Aorta (tissue), 5 donors: Measurements from ENCODE around the gene EGFR. TPM values are rescaled to one million over a fixed set of nuclear protein-coding genes. Genes with fewer than 3 reads are reported as not detected.

Experiments
- ATAC-seq: fragments of 200-7000 bp; cut with Tn5 transposase; one replicate; pipeline ENCODE4 v1.9.1; 2022; ENCODE audit warnings: moderate library complexity; ENCODE audit not compliant: low FRiP score
- DNase-seq, 2 donors: peaks; one replicate each; pipeline ENCODE4 v3.0.0-alpha.2; 2020
- H3K27ac ChIP-seq, 2 donors: one replicate each; pipeline ENCODE4 v1.5.1; 2013; ENCODE audit warnings: low read length in 2 of 2, mild to moderate bottlenecking in 2 of 2, moderate library complexity in 2 of 2, control low read depth in 1 of 2, inconsistent platforms in 1 of 2, low read depth in 1 of 2
- H3K27me3 ChIP-seq, 2 donors: one replicate each; pipeline ENCODE4 v1.6.1; 2013; ENCODE audit warnings: control low read depth in 1 of 2, low read length in 1 of 2, mild to moderate bottlenecking in 1 of 2, moderate library complexity in 1 of 2; ENCODE audit not compliant: insufficient read depth in 2 of 2, control insufficient read depth in 1 of 2
- H3K36me3 ChIP-seq, 2 donors: one replicate each; pipeline ENCODE4 v1.6.1; 2013; ENCODE audit warnings: control low read depth in 1 of 2, low read length in 1 of 2, mild to moderate bottlenecking in 1 of 2; ENCODE audit not compliant: insufficient read depth in 2 of 2, control insufficient read depth in 1 of 2
- H3K4me1 ChIP-seq, 2 donors: one replicate each; pipeline ENCODE4 v1.6.1; 2013; ENCODE audit warnings: low read length in 2 of 2, control low read depth in 1 of 2, mild to moderate bottlenecking in 1 of 2, moderate library complexity in 1 of 2; ENCODE audit not compliant: insufficient read depth in 2 of 2, control insufficient read depth in 1 of 2
- H3K4me3 ChIP-seq, 2 donors: one replicate each; pipeline ENCODE4 v1.5.1; 2013; ENCODE audit warnings: low read length in 2 of 2, control low read depth in 1 of 2, mild to moderate bottlenecking in 1 of 2
- H3K9me3 ChIP-seq: one replicate; pipeline ENCODE4 v1.6.1; 2013; ENCODE audit warnings: mild to moderate bottlenecking, low read length; ENCODE audit not compliant: control insufficient read depth
- WGBS, 2 donors: extraction: QIAGEN DNeasy Blood & Tissue Kit; methylation state at CpG; one replicate each; pipeline ENCODE4 v1.1.7; 2013; 5-methylcytosine and 5-hydroxymethylcytosine counted together
- intact Hi-C, 2 donors: fragments of 100-400 bp; cut with DNase I; formaldehyde crosslinking; loops; one replicate each; pipeline versions ENCODE4 v1.14.2 to v1.15.0; 2022
- polyA plus RNA-seq, 2 donors: library from polyadenylated mRNA; stranded (reverse); fragments of 200-250 nt; gene quantifications; one replicate each; pipeline ENCODE4 v1.2.3, GENCODE V29; 2013
- total RNA-seq, 2 donors: library from RNA; stranded (reverse); fragmentation: NEBNext Ultra II Directional; extraction: Animal tissue kit (Norgen Biotek cat#: 25700); gene quantifications; one replicate each; pipeline ENCODE4 v1.2.1, GENCODE V29; 2021
- donor health status: healthy with polysubstance abuse.
- donor health status: Bipolar disorder and iron deficiency.
- donor health status: DM: no; HTN: no; CAD: no.
- donor health status: DM: no; HTN: no; CAD: no.
- donor health status: DM: yes; HTN: yes; CAD: no.

EGFR gene
- total and polyA plus RNA-seq, 4 donors = 3.0 to 72.4 (median 40.9) TPM

- intact Hi-C loops = no loop called here
- WGBS, 2 donors = 43 to 51% methylated on average over 9 of the region's 9 CpGs
- no peaks in the 10 kb centered on the region for H3K27me3 ChIP-seq
- no peaks in the 10 kb centered on the region for H3K9me3 ChIP-seq
- peaks cover 0 to 7% of the 10 kb centered on the region in 2 donors for H3K4me1 ChIP-seq
- peak; percentile 58 for ATAC-seq
- peak overlapping the region in 1 of 2 donors; percentile 17 for H3K27ac ChIP-seq
- H3K36me3 ChIP-seq = no peaks in the 10 kb centered on the region
- DNase-seq = no peak
- no peak overlapping the region for H3K4me3 ChIP-seq
These were observed 80.4 kb downstream of the EGFR start for GRCh38 chr7:55099066-55099820.

- Histone ChIP-seq H3K4me1 (peaks cover 0 to 7% of the 10 kb centered on the region in 2 donors), H3K27ac (peak overlapping the region in 1 of 2 donors; percentile 2), H3K4me3 (no peak overlapping the region), H3K36me3 (no peaks in the 10 kb centered on the region), H3K9me3 (no peaks in the 10 kb centered on the region), H3K27me3 (no peaks in the 10 kb centered on the region)
- ATAC-seq (peak; percentile 12), DNase-seq (no peak)
- 74 to 76% methylated on average over 8 of the region's 8 CpGs for WGBS, 2 donors
- intact Hi-C loops = no loop called here
These were observed 81.2 kb downstream of the EGFR start for GRCh38 chr7:55099821-55100543.

- no peaks in the 10 kb centered on the region for H3K36me3 ChIP-seq
- no peaks in the 10 kb centered on the region for H3K9me3 ChIP-seq
- DNase-seq (peak; percentile 84 to 91), ATAC-seq (peak; percentile 67)
- peak overlapping the region in 1 of 2 donors; percentile 2 for H3K27ac ChIP-seq
- H3K4me3 ChIP-seq = no peak overlapping the region
- H3K27me3 ChIP-seq = no peaks in the 10 kb centered on the region
- intact Hi-C loops = no loop called here
- 16 to 19% methylated on average over 21 of the region's 21 CpGs for WGBS, 2 donors
- H3K4me1 ChIP-seq = peaks cover 0 to 7% of the 10 kb centered on the region in 2 donors
These were observed 81.9 kb downstream of the EGFR start for GRCh38 chr7:55100544-55101327.

- intact Hi-C loops = no loop called here
- Histone ChIP-seq H3K36me3 (no peaks in the 10 kb centered on the region), H3K27ac (peak overlapping the region in 1 of 2 donors; percentile 12), H3K4me3 (no peak overlapping the region), H3K4me1 (peaks cover 0 to 7% of the 10 kb centered on the region in 2 donors), H3K9me3 (no peaks in the 10 kb centered on the region), H3K27me3 (no peaks in the 10 kb centered on the region)
- WGBS, 2 donors = 40 to 56% methylated on average over 9 of the region's 9 CpGs
- ATAC-seq (no peak), DNase-seq (no peak)
These were observed 82.5 kb downstream of the EGFR start for GRCh38 chr7:55101359-55101758.

GRCh38 chr7:55104123-55104522 lies 85.3 kb downstream of the EGFR start:
- H3K4me3 ChIP-seq = no peak overlapping the region
- ATAC-seq = no peak
- WGBS, 2 donors = 97 to 99% methylated on average over 12 of the region's 12 CpGs
- DNase-seq = no peak
- H3K27ac ChIP-seq = no peak overlapping the region
- no peaks in the 10 kb centered on the region for H3K27me3 ChIP-seq
- peaks cover 0 to 7% of the 10 kb centered on the region in 2 donors for H3K4me1 ChIP-seq
- H3K9me3 ChIP-seq = no peaks in the 10 kb centered on the region
- intact Hi-C loops = no loop called here
- no peaks in the 10 kb centered on the region for H3K36me3 ChIP-seq

GRCh38 chr7:55104712-55105433 lies 86.1 kb downstream of the EGFR start:
- Histone ChIP-seq H3K4me1 (peaks cover 0 to 6% of the 10 kb centered on the region in 2 donors), H3K36me3 (no peaks in the 10 kb centered on the region), H3K9me3 (no peaks in the 10 kb centered on the region), H3K4me3 (no peak overlapping the region), H3K27me3 (no peaks in the 10 kb centered on the region), H3K27ac (no peak overlapping the region)
- DNase-seq = no peak
- ATAC-seq = no peak
- 35 to 51% methylated on average over 3 of the region's 3 CpGs for WGBS, 2 donors
- intact Hi-C loops = no loop called here

- Histone ChIP-seq H3K36me3 (no peaks in the 10 kb centered on the region), H3K4me1 (peaks cover 0 to 2% of the 10 kb centered on the region in 2 donors), H3K27me3 (no peaks in the 10 kb centered on the region), H3K27ac (no peak overlapping the region), H3K4me3 (no peak overlapping the region), H3K9me3 (no peaks in the 10 kb centered on the region)
- no peak for ATAC-seq
- no peak for DNase-seq
- intact Hi-C loops = no loop called here
- WGBS, 2 donors = 77 to 85% methylated on average over 6 of the region's 6 CpGs
These were observed 87.1 kb downstream of the EGFR start for GRCh38 chr7:55105952-55106351.

GRCh38 chr7:55107946-55108345 lies 89.1 kb downstream of the EGFR start:
- Histone ChIP-seq H3K27ac (no peak overlapping the region), H3K4me3 (no peak overlapping the region), H3K27me3 (no peaks in the 10 kb centered on the region), H3K9me3 (no peaks in the 10 kb centered on the region), H3K36me3 (no peaks in the 10 kb centered on the region), H3K4me1 (peaks cover 0 to under 1% of the 10 kb centered on the region in 2 donors)
- WGBS, 2 donors = 54 to 73% methylated on average over 4 of the region's 4 CpGs
- intact Hi-C loops = no loop called here
- DNase-seq = no peak
- no peak for ATAC-seq
